Measurements from ENCODE around the gene ZBTB16. TPM values are rescaled to one million over a fixed set of nuclear protein-coding genes. Genes with fewer than 3 reads are reported as not detected.

The ZBTB16 gene
- total RNA-seq, 4 donors from 2014 or later, result 25.5 to 302 (median 151) TPM

- Histone ChIP-seq H3K4me3 (no peak overlapping the region), H3K4me1 (no peaks in the 10 kb centered on the region), H3K27me3 (no peaks in the 10 kb centered on the region), H3K9me3 (no peaks in the 10 kb centered on the region), H3K36me3 (no peaks in the 10 kb centered on the region), H3K27ac (no peak overlapping the region)
- TF ChIP-seq CTCF (IDR thresholded peaks at IDR 0.05) (no peak), POLR2A (IDR thresholded peaks at IDR 0.05) (no peak)
- no peak for DNase-seq
- intact Hi-C loops (cut with DNase I; ENCODE audit: low total_unique reads), result no loop called here
Observed at GRCh38 chr11:114016986-114017385, 42.5 kb upstream of the ZBTB16 start.

GRCh38 chr11:114017723-114018122 lies 41.8 kb upstream of the ZBTB16 start:
- H3K36me3 ChIP-seq, result no peaks in the 10 kb centered on the region
- intact Hi-C loops (cut with DNase I; ENCODE audit: low total_unique reads), result no loop called here
- no peak for DNase-seq
- no peak overlapping the region for H3K27ac ChIP-seq
- TF ChIP-seq POLR2A (IDR thresholded peaks at IDR 0.05) (no peak), CTCF (IDR thresholded peaks at IDR 0.05) (no peak)
- H3K9me3 ChIP-seq, result no peaks in the 10 kb centered on the region
- H3K4me3 ChIP-seq, result no peak overlapping the region
- no peaks in the 10 kb centered on the region for H3K4me1 ChIP-seq
- no peaks in the 10 kb centered on the region for H3K27me3 ChIP-seq

GRCh38 chr11:114019046-114019445 lies 40.5 kb upstream of the ZBTB16 start:
- Histone ChIP-seq H3K4me3 (no peak overlapping the region), H3K36me3 (no peaks in the 10 kb centered on the region), H3K9me3 (no peaks in the 10 kb centered on the region), H3K27me3 (no peaks in the 10 kb centered on the region), H3K4me1 (no peaks in the 10 kb centered on the region), H3K27ac (no peak overlapping the region)
- no peak for DNase-seq
- intact Hi-C loops (cut with DNase I; ENCODE audit: low total_unique reads), result no loop called here
- TF ChIP-seq CTCF (IDR thresholded peaks at IDR 0.05) (no peak), POLR2A (IDR thresholded peaks at IDR 0.05) (no peak)

- TF ChIP-seq CTCF (IDR thresholded peaks at IDR 0.05), result no peak
- no peak for TF ChIP-seq POLR2A (IDR thresholded peaks at IDR 0.05)
- no peak for DNase-seq
- no peaks in the 10 kb centered on the region for H3K27me3 ChIP-seq
- no peaks in the 10 kb centered on the region for H3K36me3 ChIP-seq
- intact Hi-C loops (cut with DNase I; ENCODE audit: low total_unique reads), result no loop called here
- H3K4me3 ChIP-seq, result no peak overlapping the region
- H3K4me1 ChIP-seq, result no peaks in the 10 kb centered on the region
- no peak overlapping the region for H3K27ac ChIP-seq
- H3K9me3 ChIP-seq, result no peaks in the 10 kb centered on the region
Observed at GRCh38 chr11:114019574-114019973, 39.9 kb upstream of the ZBTB16 start.

- H3K4me3 ChIP-seq, result no peak overlapping the region
- H3K36me3 ChIP-seq, result no peaks in the 10 kb centered on the region
- H3K9me3 ChIP-seq, result no peaks in the 10 kb centered on the region
- no peaks in the 10 kb centered on the region for H3K27me3 ChIP-seq
- DNase-seq, result no peak
- no peaks in the 10 kb centered on the region for H3K4me1 ChIP-seq
- intact Hi-C loops (cut with DNase I; ENCODE audit: low total_unique reads), result no loop called here
- no peak for TF ChIP-seq CTCF (IDR thresholded peaks at IDR 0.05)
- TF ChIP-seq POLR2A (IDR thresholded peaks at IDR 0.05), result no peak
- no peak overlapping the region for H3K27ac ChIP-seq
Observed at GRCh38 chr11:114025329-114025907, 34.1 kb upstream of the ZBTB16 start.

Data from uterus (tissue), 4 donors.